Activated naive CD8-positive, alpha-beta T cell treated with anti-CD3 and anti-CD28 coated beads for 36 hours (primary cell): Measurements from ENCODE around the gene ADGRF3. TPM values are rescaled to one million over a fixed set of nuclear protein-coding genes. Genes with fewer than 3 reads are reported as not detected.
"Not testable (repeated sequence)": the region's sequence is repeated elsewhere in the genome, so short reads cannot be mapped to it uniquely, and the experiment has no call there.

Experiments used
- DNase-seq: peaks from one replicate; pipeline ENCODE4 v3.0.0; 2021
- H3K27ac Mint-ChIP-seq: one replicate; pipeline ENCODE4 v1.8.0; 2022; ENCODE audit warnings: mild to moderate bottlenecking, moderate library complexity, mixed read lengths
- H3K27me3 Mint-ChIP-seq: one replicate; pipeline ENCODE4 v1.8.0; 2022; ENCODE audit warnings: mild to moderate bottlenecking, mixed read lengths
- H3K36me3 Mint-ChIP-seq: one replicate; pipeline ENCODE4 v1.8.0; 2021; ENCODE audit warnings: mild to moderate bottlenecking, mixed read lengths
- H3K4me1 Mint-ChIP-seq: one replicate; pipeline ENCODE4 v1.8.0; 2021; ENCODE audit warnings: mixed read lengths
- H3K4me3 Mint-ChIP-seq: one replicate; pipeline ENCODE4 v1.8.0; 2022; ENCODE audit warnings: mild to moderate bottlenecking, moderate library complexity, mixed read lengths
- H3K9me3 Mint-ChIP-seq: one replicate; pipeline ENCODE4 v1.8.0; 2022; ENCODE audit warnings: mixed read lengths
- total RNA-seq, 2 experiments: library from RNA; stranded (reverse); gene quantifications; one replicate each; pipeline ENCODE4 v1.2.3, GENCODE V29; 2021

ADGRF3 gene
- total RNA-seq, 2 experiments from 2014 or later = 4.4 to 5.2 TPM

- Mint-ChIP-seq H3K4me3 (no peak overlapping the region), H3K9me3 (no peaks in the 10 kb centered on the region), H3K36me3 (no peaks in the 10 kb centered on the region), H3K4me1 (peaks cover 11% of the 10 kb centered on the region), H3K27ac (no peak overlapping the region), H3K27me3 (no peaks in the 10 kb centered on the region)
- no peak for DNase-seq
These were observed 11.4 kb downstream of the ADGRF3 start for GRCh38 chr2:26335231-26335630.

GRCh38 chr2:26333293-26333692 is 13.3 kb downstream of the ADGRF3 start:
- H3K27ac Mint-ChIP-seq = no peak overlapping the region
- no peak for DNase-seq

GRCh38 chr2:26331321-26331720 is 15.3 kb downstream of the ADGRF3 start:
- H3K27me3 Mint-ChIP-seq, H3K4me3 Mint-ChIP-seq, DNase-seq, H3K9me3 Mint-ChIP-seq, H3K27ac Mint-ChIP-seq, H3K36me3 Mint-ChIP-seq: not testable (repeated sequence)
- peaks cover 12% of the 10 kb centered on the region for H3K4me1 Mint-ChIP-seq

More at GRCh38 chr2:26333293-26333692, 13.3 kb downstream of the ADGRF3 start:
- H3K9me3 Mint-ChIP-seq = no peaks in the 10 kb centered on the region
- peaks cover 16% of the 10 kb centered on the region for H3K4me1 Mint-ChIP-seq
- H3K36me3 Mint-ChIP-seq = peaks cover 1% of the 10 kb centered on the region
- H3K4me3 Mint-ChIP-seq = no peak overlapping the region
- H3K27me3 Mint-ChIP-seq = no peaks in the 10 kb centered on the region

GRCh38 chr2:26330604-26331003 is 16.0 kb downstream of the ADGRF3 start:
- no peak for DNase-seq
- Mint-ChIP-seq H3K27ac (no peak overlapping the region), H3K27me3 (no peaks in the 10 kb centered on the region), H3K36me3 (peaks cover 1% of the 10 kb centered on the region), H3K4me1 (peaks cover 15% of the 10 kb centered on the region), H3K9me3 (no peaks in the 10 kb centered on the region), H3K4me3 (no peak overlapping the region)

- Mint-ChIP-seq H3K27me3 (no peaks in the 10 kb centered on the region), H3K9me3 (no peaks in the 10 kb centered on the region), H3K4me3 (no peak overlapping the region), H3K36me3 (peaks cover 1% of the 10 kb centered on the region), H3K27ac (no peak overlapping the region), H3K4me1 (peaks cover 15% of the 10 kb centered on the region)
- peak; percentile 80 for DNase-seq
These were observed 16.5 kb downstream of the ADGRF3 start for GRCh38 chr2:26330114-26330549.

- H3K9me3 Mint-ChIP-seq, H3K4me3 Mint-ChIP-seq: not testable (repeated sequence)
- H3K4me1 Mint-ChIP-seq = peaks cover 15% of the 10 kb centered on the region
These were observed 17.5 kb downstream of the ADGRF3 start for GRCh38 chr2:26329083-26329482.

GRCh38 chr2:26327291-26328272 is 19.0 kb downstream of the ADGRF3 start:
- Mint-ChIP-seq H3K27ac (no peak overlapping the region), H3K4me3 (no peak overlapping the region), H3K4me1 (peaks cover 13% of the 10 kb centered on the region), H3K36me3 (peaks cover 1% of the 10 kb centered on the region), H3K9me3 (no peaks in the 10 kb centered on the region), H3K27me3 (no peaks in the 10 kb centered on the region)
- DNase-seq = no peak

More at GRCh38 chr2:26329083-26329482, 17.5 kb downstream of the ADGRF3 start:
- not testable (repeated sequence) for H3K27me3 Mint-ChIP-seq, DNase-seq, H3K36me3 Mint-ChIP-seq, H3K27ac Mint-ChIP-seq

GRCh38 chr2:26326514-26326913 is 20.1 kb downstream of the ADGRF3 start:
- Mint-ChIP-seq H3K4me3 (no peak overlapping the region), H3K36me3 (peaks cover 1% of the 10 kb centered on the region), H3K4me1 (peaks cover 13% of the 10 kb centered on the region), H3K9me3 (no peaks in the 10 kb centered on the region), H3K27me3 (no peaks in the 10 kb centered on the region), H3K27ac (no peak overlapping the region)
- no peak for DNase-seq

GRCh38 chr2:26325851-26326250 is 20.7 kb downstream of the ADGRF3 start:
- peaks cover 1% of the 10 kb centered on the region for H3K36me3 Mint-ChIP-seq
- H3K27ac Mint-ChIP-seq = no peak overlapping the region
- H3K4me3 Mint-ChIP-seq = no peak overlapping the region
- H3K27me3 Mint-ChIP-seq = no peaks in the 10 kb centered on the region
- no peaks in the 10 kb centered on the region for H3K9me3 Mint-ChIP-seq
- DNase-seq = no peak
- peaks cover 13% of the 10 kb centered on the region for H3K4me1 Mint-ChIP-seq

- no peak for DNase-seq
- no peaks in the 10 kb centered on the region for H3K27me3 Mint-ChIP-seq
- peaks cover under 1% of the 10 kb centered on the region for H3K36me3 Mint-ChIP-seq
- H3K4me3 Mint-ChIP-seq = no peak overlapping the region
- H3K4me1 Mint-ChIP-seq = peaks cover 8% of the 10 kb centered on the region
- no peak overlapping the region for H3K27ac Mint-ChIP-seq
- H3K9me3 Mint-ChIP-seq = no peaks in the 10 kb centered on the region
These were observed 21.7 kb downstream of the ADGRF3 start for GRCh38 chr2:26324903-26325302.

GRCh38 chr2:26324479-26324878 is 22.1 kb downstream of the ADGRF3 start:
- not testable (repeated sequence) for DNase-seq, H3K4me1 Mint-ChIP-seq, H3K9me3 Mint-ChIP-seq

GRCh38 chr2:26318950-26319349 is 27.6 kb downstream of the ADGRF3 start:
- peaks cover 4% of the 10 kb centered on the region for H3K4me1 Mint-ChIP-seq
- no peak overlapping the region for H3K27ac Mint-ChIP-seq
- no peak overlapping the region for H3K4me3 Mint-ChIP-seq
- no peaks in the 10 kb centered on the region for H3K9me3 Mint-ChIP-seq
- no peak for DNase-seq
- no peaks in the 10 kb centered on the region for H3K36me3 Mint-ChIP-seq
- no peaks in the 10 kb centered on the region for H3K27me3 Mint-ChIP-seq

More at GRCh38 chr2:26324479-26324878, 22.1 kb downstream of the ADGRF3 start:
- not testable (repeated sequence) for H3K36me3 Mint-ChIP-seq, H3K27ac Mint-ChIP-seq, H3K27me3 Mint-ChIP-seq, H3K4me3 Mint-ChIP-seq

GRCh38 chr2:26317377-26318105 is 29.0 kb downstream of the ADGRF3 start:
- Mint-ChIP-seq H3K4me3 (no peak overlapping the region), H3K9me3 (no peaks in the 10 kb centered on the region), H3K27ac (no peak overlapping the region), H3K27me3 (no peaks in the 10 kb centered on the region), H3K36me3 (no peaks in the 10 kb centered on the region), H3K4me1 (peaks cover 4% of the 10 kb centered on the region)
- no peak for DNase-seq

GRCh38 chr2:26316845-26317244 is 29.7 kb downstream of the ADGRF3 start:
- Mint-ChIP-seq H3K36me3 (no peaks in the 10 kb centered on the region), H3K4me3 (no peak overlapping the region), H3K4me1 (peaks cover 4% of the 10 kb centered on the region), H3K27me3 (no peaks in the 10 kb centered on the region), H3K9me3 (no peaks in the 10 kb centered on the region), H3K27ac (no peak overlapping the region)
- no peak for DNase-seq

GRCh38 chr2:26316041-26316440 is 30.5 kb downstream of the ADGRF3 start:
- no peak for DNase-seq
- peaks cover 4% of the 10 kb centered on the region for H3K4me1 Mint-ChIP-seq
- H3K36me3 Mint-ChIP-seq = no peaks in the 10 kb centered on the region
- no peaks in the 10 kb centered on the region for H3K27me3 Mint-ChIP-seq
- H3K27ac Mint-ChIP-seq = no peak overlapping the region
- no peaks in the 10 kb centered on the region for H3K9me3 Mint-ChIP-seq
- no peak overlapping the region for H3K4me3 Mint-ChIP-seq
